Naive thymus-derived CD4-positive, alpha-beta T cell (primary cell): ENCODE measurements around the gene CCL24. TPM values are rescaled to one million over a fixed set of nuclear protein-coding genes. Genes with fewer than 3 reads are reported as not detected.
A peak's percentile ranks its signal among the peaks of the same experiment; 100 is the strongest.
"Not testable (repeated sequence)": the region's sequence is repeated elsewhere in the genome, so short reads cannot be mapped to it uniquely, and the experiment has no call there.

Experiments
- ATAC-seq: fragments of 150-1000 bp; cut with Tn5 transposase; 2 replicates; pipeline ENCODE4 v1.10.0; 2021; ENCODE audit warnings: mild to moderate bottlenecking, moderate library complexity
- CTCF ChIA-PET: fragments of 350-600 bp; sonication (Branson Sonifier 250); formaldehyde crosslinking; loops from one replicate; lab custom pipeline; 2021; ENCODE audit warnings: antibody characterized with exemption; lab: Charles Lee
- POLR2A ChIA-PET: fragments of 350-600 bp; sonication (Branson Sonifier 250); formaldehyde crosslinking; loops from one replicate; lab custom pipeline; 2021; ENCODE audit warnings: antibody characterized with exemption, inconsistent platforms; lab: Charles Lee
- DNase-seq, 9 donors: peaks; one replicate each; pipeline versions ENCODE4 v3.0.0 to v3.0.0-alpha.2; 2020 to 2022; ENCODE audit warnings: mixed read lengths in 1 of 9
- H3K27ac ChIP-seq: one replicate; pipeline ENCODE4 v1.7.0; 2013; ENCODE audit warnings: mild to moderate bottlenecking, low read depth, low read length, moderate library complexity
- H3K27me3 ChIP-seq, 2 donors: one replicate each; pipeline ENCODE4 v1.7.0; 2013; ENCODE audit warnings: low read length in 2 of 2, mild to moderate bottlenecking in 2 of 2, moderate library complexity in 2 of 2; ENCODE audit not compliant: control insufficient read depth in 2 of 2, insufficient read depth in 2 of 2
- H3K36me3 ChIP-seq, 3 experiments: 1 replicate in 2 of 3; 2 replicates in 1 of 3; pipeline ENCODE4 v1.7.0; 2013; ENCODE audit warnings: low read length in 3 of 3, mild to moderate bottlenecking in 3 of 3, moderate library complexity in 1 of 3; ENCODE audit not compliant: insufficient read depth in 3 of 3, control insufficient read depth in 2 of 3
- H3K4me1 ChIP-seq, 2 donors: one replicate each; pipeline ENCODE4 v1.7.0; 2013; ENCODE audit warnings: low read length in 2 of 2, mild to moderate bottlenecking in 2 of 2, moderate library complexity in 1 of 2; ENCODE audit not compliant: control insufficient read depth in 2 of 2, insufficient read depth in 2 of 2
- H3K4me3 ChIP-seq: 2 replicates; pipeline ENCODE4 v1.7.0; 2013; ENCODE audit warnings: mild to moderate bottlenecking, low read length
- H3K9me3 ChIP-seq, 3 experiments: 1 replicate in 2 of 3; 2 replicates in 1 of 3; pipeline ENCODE4 v1.7.0; 2013; ENCODE audit warnings: low read length in 3 of 3; ENCODE audit not compliant: control insufficient read depth in 2 of 3
- H3K27ac Mint-ChIP-seq, 9 donors: one replicate each; pipeline ENCODE4 v1.8.0; 2020 to 2022; ENCODE audit warnings: mixed read lengths in 9 of 9, mild to moderate bottlenecking in 8 of 9, moderate library complexity in 5 of 9, inconsistent platforms in 2 of 9
- H3K27me3 Mint-ChIP-seq, 5 donors: one replicate each; pipeline ENCODE4 v1.8.0; 2021 to 2022; ENCODE audit warnings: mixed read lengths in 5 of 5, mild to moderate bottlenecking in 1 of 5
- H3K36me3 Mint-ChIP-seq, 5 donors: one replicate each; pipeline ENCODE4 v1.8.0; 2020 to 2022; ENCODE audit warnings: mixed read lengths in 5 of 5, mild to moderate bottlenecking in 3 of 5, inconsistent platforms in 1 of 5
- H3K4me1 Mint-ChIP-seq, 7 donors: one replicate each; pipeline ENCODE4 v1.8.0; 2020 to 2022; ENCODE audit warnings: mixed read lengths in 7 of 7, mild to moderate bottlenecking in 3 of 7, inconsistent platforms in 1 of 7
- H3K4me3 Mint-ChIP-seq, 10 donors: one replicate each; pipeline ENCODE4 v1.8.0; 2020 to 2022; ENCODE audit warnings: mild to moderate bottlenecking in 10 of 10, mixed read lengths in 10 of 10, moderate library complexity in 6 of 10, inconsistent platforms in 2 of 10
- H3K9me3 Mint-ChIP-seq, 11 donors: one replicate each; pipeline ENCODE4 v1.8.0; 2020 to 2022; ENCODE audit warnings: mixed read lengths in 11 of 11, mild to moderate bottlenecking in 4 of 11, inconsistent platforms in 1 of 11, moderate library complexity in 1 of 11
- intact Hi-C, 2 donors: fragments of 100-400 bp; cut with micrococcal nuclease; formaldehyde crosslinking; loops; one replicate each; pipeline ENCODE4 v1.15.1; 2023
- polyA plus RNA-seq, 2 donors: library from polyadenylated mRNA; unstranded; fragments of 300-500 nt; fragmentation: Illumina TruSeq; gene quantifications; one replicate each; pipeline ENCODE4 v1.2.3, GENCODE V29; 2021
- total RNA-seq, 6 experiments: library from RNA in 5 of 6; stranded (reverse) in 5 of 6; gene quantifications; 1 replicate in 5 of 6; 2 replicates in 1 of 6; pipeline ENCODE4 v1.2.3 and lab custom pipeline; 2021 to 2026

The CCL24 gene
- total and polyA plus RNA-seq, 7 experiments from 2014 or later: not detected

- H3K36me3 Mint-ChIP-seq, H3K27ac ChIP-seq, DNase-seq, ATAC-seq, intact Hi-C loops, H3K9me3 Mint-ChIP-seq, H3K4me3 ChIP-seq, CTCF ChIA-PET, H3K27ac Mint-ChIP-seq, H3K27me3 ChIP-seq, H3K36me3 ChIP-seq, H3K9me3 ChIP-seq, POLR2A ChIA-PET, H3K4me3 Mint-ChIP-seq: not testable (repeated sequence)
- Mint-ChIP-seq H3K27me3 (peaks cover 0 to 21% (median 0%) of the 10 kb centered on the region in 5 donors), H3K4me1 (peaks cover 0 to 15% (median 7%) of the 10 kb centered on the region in 7 donors)
- H3K4me1 ChIP-seq: peaks cover 5 to 16% of the 10 kb centered on the region in 2 donors
These were observed 34.1 kb downstream of the CCL24 start for GRCh38 chr7:75779516-75779915.

GRCh38 chr7:75779035-75779434, 34.6 kb downstream of the CCL24 start:
- H3K36me3 ChIP-seq, H3K4me3 ChIP-seq, H3K27me3 ChIP-seq, CTCF ChIA-PET, ATAC-seq, POLR2A ChIA-PET, DNase-seq, H3K27ac ChIP-seq, H3K4me3 Mint-ChIP-seq, H3K27ac Mint-ChIP-seq, H3K36me3 Mint-ChIP-seq, H3K9me3 Mint-ChIP-seq, intact Hi-C loops, H3K9me3 ChIP-seq: not testable (repeated sequence)
- H3K4me1 Mint-ChIP-seq: peaks cover 0 to 15% (median 7%) of the 10 kb centered on the region in 7 donors
- H3K27me3 Mint-ChIP-seq: peaks cover 0 to 21% (median 0%) of the 10 kb centered on the region in 5 donors
- H3K4me1 ChIP-seq: peaks cover 5 to 16% of the 10 kb centered on the region in 2 donors

GRCh38 chr7:75776295-75776971, 37.2 kb downstream of the CCL24 start:
- peak; percentile 80 for ATAC-seq
- Histone ChIP-seq H3K9me3 (no peaks in the 10 kb centered on the region), H3K36me3 (no peaks in the 10 kb centered on the region), H3K27ac (no peak overlapping the region), H3K27me3 (no peaks in the 10 kb centered on the region), H3K4me1 (peaks cover 5 to 16% of the 10 kb centered on the region in 2 donors), H3K4me3 (no peak overlapping the region)
- Mint-ChIP-seq H3K27me3 (peaks cover 0 to 16% (median 0%) of the 10 kb centered on the region in 5 donors), H3K27ac (peak overlapping the region in 4 of 9 donors; percentile 14 to 77 (median 66)), H3K4me3 (peak overlapping the region in 1 of 10 donors; percentile 37), H3K9me3 (no peaks in the 10 kb centered on the region), H3K4me1 (peaks cover 0 to 15% (median 7%) of the 10 kb centered on the region in 7 donors), H3K36me3 (no peaks in the 10 kb centered on the region)
- POLR2A ChIA-PET: no interaction called here
- CTCF ChIA-PET: interaction anchor here (0.6 kb wide), 1 partner anchor 215 kb away, joined by 4 read pairs; no protein-coding TSS in a partner anchor
- intact Hi-C loops: no loop called here
- DNase-seq: peak in 6 of 9 donors; percentile 13 to 44 (median 29)

GRCh38 chr7:75773958-75774357, 39.6 kb downstream of the CCL24 start:
- H3K27me3 Mint-ChIP-seq, H3K9me3 ChIP-seq, POLR2A ChIA-PET, DNase-seq, ATAC-seq, H3K4me3 Mint-ChIP-seq, H3K27me3 ChIP-seq, intact Hi-C loops, H3K27ac Mint-ChIP-seq, H3K9me3 Mint-ChIP-seq, H3K36me3 Mint-ChIP-seq, H3K36me3 ChIP-seq, H3K4me3 ChIP-seq, H3K27ac ChIP-seq: not testable (repeated sequence)
- H3K4me1 Mint-ChIP-seq: peaks cover 0 to 15% (median 7%) of the 10 kb centered on the region in 7 donors
- H3K4me1 ChIP-seq: peaks cover 5 to 16% of the 10 kb centered on the region in 2 donors
- CTCF ChIA-PET: interaction anchor here (0.6 kb wide), 1 partner anchor 26 kb away, joined by 4 read pairs; no protein-coding TSS in a partner anchor

GRCh38 chr7:75772081-75773077, 41.2 kb downstream of the CCL24 start, which contains the start of gene CCL26:
CCL26 (minus strand) TSS chr7:75772211; CDS start chr7:75772176, 35 bp downstream.
- Mint-ChIP-seq H3K4me3 (no peak within 1 kb of the TSS), H3K36me3 (no peaks in the 10 kb centered on the region), H3K27me3 (no peaks in the 10 kb centered on the region), H3K4me1 (peaks cover 0 to 15% (median 7%) of the 10 kb centered on the region in 7 donors), H3K27ac (peak within 1 kb of the TSS in 1 of 9 donors; percentile 43), H3K9me3 (peaks cover 0 to 2% (median 0%) of the 10 kb centered on the region in 11 donors)
- Histone ChIP-seq H3K4me1 (peaks cover 5 to 16% of the 10 kb centered on the region in 2 donors), H3K9me3 (no peaks in the 10 kb centered on the region), H3K4me3 (no peak within 1 kb of the TSS), H3K36me3 (no peaks in the 10 kb centered on the region), H3K27me3 (no peaks in the 10 kb centered on the region), H3K27ac (no peak within 1 kb of the TSS)
- ChIA-PET POLR2A (no interaction called here), CTCF (no interaction called here)
- intact Hi-C loops: no loop called here
- no peak for ATAC-seq
- no peak for DNase-seq

GRCh38 chr7:75771224-75771623, 42.4 kb downstream of the CCL24 start:
- Mint-ChIP-seq H3K27ac (no peak overlapping the region), H3K27me3 (no peaks in the 10 kb centered on the region), H3K4me3 (no peak overlapping the region), H3K9me3 (peaks cover 0 to 2% (median 0%) of the 10 kb centered on the region in 11 donors), H3K36me3 (no peaks in the 10 kb centered on the region), H3K4me1 (peaks cover 0 to 9% (median under 1%) of the 10 kb centered on the region in 7 donors)
- no peak for ATAC-seq
- DNase-seq: no peak
- ChIA-PET CTCF (interaction anchor here (0.7 kb wide), 1 partner anchor 249 kb away, joined by 4 read pairs; no protein-coding TSS in a partner anchor), POLR2A (no interaction called here)
- Histone ChIP-seq H3K27me3 (no peaks in the 10 kb centered on the region), H3K4me3 (no peak overlapping the region), H3K4me1 (peaks cover under 1 to 8% of the 10 kb centered on the region in 2 donors), H3K9me3 (no peaks in the 10 kb centered on the region), H3K36me3 (no peaks in the 10 kb centered on the region), H3K27ac (no peak overlapping the region)
- intact Hi-C loops: no loop called here
